HG03520 (cell line): ENCODE data around the gene NIPAL3.
"Not testable (repeated sequence)": the region's sequence is repeated elsewhere in the genome, so short reads cannot be mapped to it uniquely, and the experiment has no call there.

Source experiments
- ATAC-seq: cut with Tn5 transposase; IDR thresholded peaks from one replicate; pipeline ENCODE4 v1.9.1; 2021; ENCODE audit warnings: mild to moderate bottlenecking, moderate library complexity; ENCODE audit not compliant: unreplicated experiment

NIPAL3 gene

DNA sequence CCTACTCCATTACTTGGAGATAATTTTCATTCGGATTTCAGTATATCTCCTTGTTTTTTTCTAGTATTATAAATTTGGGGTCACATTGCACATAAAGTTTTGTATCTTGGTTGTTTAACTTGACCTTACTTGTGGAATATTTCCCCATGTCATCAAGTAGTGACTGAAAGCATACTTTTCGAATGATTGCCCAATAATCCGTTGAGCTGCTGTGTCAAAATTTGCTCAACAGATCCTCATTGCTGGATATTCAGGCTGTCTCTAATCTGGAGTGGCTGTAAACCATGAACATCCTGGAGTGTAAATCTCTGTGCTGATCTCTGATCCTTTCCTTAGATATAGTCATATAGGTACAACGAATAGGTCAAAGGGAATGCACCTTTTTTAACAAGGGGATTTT is 4.9 kb downstream of the NIPAL3 start:
- ATAC-seq, result no peak

DNA sequence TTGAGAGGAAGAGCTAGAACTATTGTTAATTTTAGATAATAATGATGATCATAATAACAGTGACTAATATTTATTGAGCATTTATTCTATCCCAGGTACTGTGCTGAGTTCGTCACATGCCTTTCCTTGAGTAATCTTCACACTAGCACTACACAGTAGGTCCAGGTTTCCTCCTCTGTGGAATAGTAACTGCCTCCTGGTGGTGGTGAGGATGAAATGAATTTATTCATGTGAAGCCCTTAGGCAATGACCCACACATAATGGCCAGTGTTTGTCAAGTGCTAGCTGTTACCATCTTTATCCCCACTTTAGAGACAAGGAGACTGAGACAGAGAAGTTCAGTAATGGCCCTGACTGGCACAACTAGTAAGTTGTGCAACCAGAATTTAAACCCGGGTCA is 5.9 kb downstream of the NIPAL3 start:
- ATAC-seq, result no peak

DNA sequence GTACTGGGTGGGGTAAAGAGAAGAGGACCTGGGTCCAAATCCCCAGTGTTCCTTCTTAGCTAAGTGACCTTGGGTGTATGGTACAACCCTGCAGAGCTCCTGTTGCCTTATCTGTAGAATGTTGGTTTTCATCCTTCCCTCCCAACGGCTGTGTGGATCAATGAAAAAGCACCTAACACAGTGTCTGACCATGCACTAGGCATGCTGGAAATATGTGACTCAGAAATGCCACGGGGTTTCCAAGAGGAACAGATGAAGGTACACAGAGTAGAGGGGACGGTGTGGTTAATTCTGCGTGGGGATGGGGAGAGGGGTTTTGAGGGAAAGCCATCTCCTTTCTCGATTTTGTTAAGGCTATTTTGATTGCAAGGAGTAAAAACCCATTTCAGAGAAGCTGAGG is 8.6 kb downstream of the NIPAL3 start:
- no peak for ATAC-seq

- ATAC-seq, result no peak
Observed at GRCh38 chr1:24424990-24425389, 9.4 kb downstream of the NIPAL3 start.

DNA sequence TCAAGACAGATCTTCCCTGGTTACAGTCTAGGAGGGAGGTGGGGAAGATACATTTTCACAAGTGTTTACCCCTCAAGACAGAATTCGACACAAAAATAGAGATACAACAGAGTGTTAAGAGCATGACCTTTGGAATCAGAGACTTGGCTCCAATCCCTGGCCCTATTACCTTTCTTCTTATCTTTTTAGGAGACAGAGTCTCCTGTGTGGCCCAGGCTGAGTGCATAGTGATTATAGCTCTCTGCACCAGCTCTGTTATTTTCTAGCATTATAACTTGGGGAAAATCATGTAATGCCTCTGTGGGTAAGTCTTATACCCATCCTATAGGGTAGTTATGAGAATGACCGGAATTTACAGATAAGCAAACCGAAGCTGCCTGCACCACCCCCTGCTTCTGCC is 9.8 kb downstream of the NIPAL3 start:
- ATAC-seq, result no peak

DNA sequence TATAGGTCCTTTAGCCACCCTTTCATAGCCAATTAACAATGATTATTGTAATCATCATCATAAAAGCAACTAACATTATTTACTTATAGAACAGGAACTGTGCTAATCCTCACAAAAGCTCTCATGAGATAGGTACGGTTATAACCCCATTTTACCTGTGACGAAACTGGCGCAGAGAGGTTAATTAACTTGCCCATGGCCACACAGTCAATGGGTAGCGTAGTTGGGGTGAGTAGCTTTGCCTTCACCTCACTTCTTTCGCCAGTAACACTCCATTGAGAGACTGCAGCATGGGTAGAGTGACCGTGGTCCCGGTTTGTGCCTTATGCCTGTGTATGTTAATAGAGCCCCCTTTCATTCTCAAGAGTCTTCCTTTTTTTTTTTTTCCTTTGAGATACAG is 10.3 kb downstream of the NIPAL3 start:
- ATAC-seq, result no peak

DNA sequence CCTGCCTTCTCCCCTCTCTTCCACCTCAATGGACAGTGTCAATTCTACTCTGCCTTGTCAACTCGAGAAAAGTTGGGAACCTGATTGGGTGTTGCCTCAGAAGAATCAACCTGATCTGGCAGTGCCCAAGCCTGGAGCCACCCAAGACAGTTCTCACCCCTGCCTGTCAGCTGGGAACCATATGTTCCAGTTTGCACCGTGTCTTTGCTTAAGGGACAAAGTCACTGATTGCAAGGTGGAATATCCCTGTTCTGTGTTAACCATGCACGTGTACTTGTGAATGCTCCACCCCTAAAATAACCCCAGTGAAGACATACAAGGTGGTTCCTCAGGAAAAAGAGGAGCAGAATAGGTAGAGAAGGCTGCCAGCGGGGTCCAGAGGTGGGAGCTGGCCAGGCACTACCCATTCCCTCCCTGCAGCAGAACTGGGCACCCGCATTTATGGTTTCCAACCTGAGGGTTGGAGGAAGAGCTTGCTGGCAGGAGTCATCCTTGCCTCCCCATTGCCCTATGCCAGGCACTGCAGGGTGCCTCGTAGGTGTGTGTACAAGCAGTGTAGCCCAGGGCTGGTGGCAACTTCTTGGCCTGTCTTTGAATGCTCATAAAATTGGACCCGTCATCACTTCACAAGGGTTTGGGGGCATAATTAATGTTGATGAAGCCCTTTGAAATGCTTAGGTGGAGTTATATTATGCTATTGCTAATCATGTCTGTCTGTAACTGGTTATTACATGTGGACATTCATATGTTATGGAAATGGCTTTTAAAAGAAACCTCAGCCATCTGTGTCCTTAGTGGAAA is 11.3 kb downstream of the NIPAL3 start:
- no peak for ATAC-seq

DNA sequence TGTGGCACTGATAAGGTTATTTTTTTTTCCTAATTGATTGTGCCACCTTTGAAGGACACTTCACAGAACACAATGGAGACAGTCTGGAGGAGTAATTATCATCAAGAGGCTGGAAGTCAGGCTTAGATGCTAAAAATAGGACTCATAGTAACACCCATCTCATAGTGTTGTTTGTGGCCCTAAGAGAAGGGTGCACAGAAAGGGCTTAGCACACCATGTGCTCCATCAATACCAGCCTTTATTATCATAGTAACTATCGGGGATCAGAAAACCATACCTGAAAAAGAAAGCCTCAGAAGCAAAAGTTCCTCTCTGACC is 11.9 kb downstream of the NIPAL3 start:
- no peak for ATAC-seq

DNA sequence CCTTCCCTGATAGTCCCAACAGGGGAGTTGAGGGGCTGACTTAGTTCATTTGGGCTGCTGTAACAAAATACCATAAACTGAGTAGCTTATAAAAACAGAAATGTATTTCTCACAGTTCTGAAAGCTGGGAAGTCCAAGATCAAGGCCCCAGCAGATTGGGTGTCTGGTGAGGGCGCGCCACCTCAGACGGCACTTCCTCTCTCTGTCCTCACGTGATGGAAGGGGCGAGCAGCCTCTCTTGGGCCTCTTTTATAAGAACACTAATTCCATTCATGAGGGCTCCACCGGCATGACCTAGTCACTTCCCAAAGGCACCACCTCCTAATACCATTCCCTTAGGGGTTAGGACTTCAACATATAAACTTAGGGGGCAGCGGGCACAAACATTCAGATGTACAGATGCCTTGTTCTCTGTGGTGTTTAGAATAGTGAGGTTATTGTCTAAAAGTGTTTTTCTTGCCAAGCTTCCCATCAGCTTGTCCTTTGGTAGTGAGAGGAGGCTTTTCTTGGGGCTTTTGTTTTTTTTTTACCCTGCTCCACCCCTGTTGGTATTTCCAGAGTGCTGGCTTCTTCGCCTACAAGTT is 20.3 kb downstream of the NIPAL3 start:
- no peak for ATAC-seq

DNA sequence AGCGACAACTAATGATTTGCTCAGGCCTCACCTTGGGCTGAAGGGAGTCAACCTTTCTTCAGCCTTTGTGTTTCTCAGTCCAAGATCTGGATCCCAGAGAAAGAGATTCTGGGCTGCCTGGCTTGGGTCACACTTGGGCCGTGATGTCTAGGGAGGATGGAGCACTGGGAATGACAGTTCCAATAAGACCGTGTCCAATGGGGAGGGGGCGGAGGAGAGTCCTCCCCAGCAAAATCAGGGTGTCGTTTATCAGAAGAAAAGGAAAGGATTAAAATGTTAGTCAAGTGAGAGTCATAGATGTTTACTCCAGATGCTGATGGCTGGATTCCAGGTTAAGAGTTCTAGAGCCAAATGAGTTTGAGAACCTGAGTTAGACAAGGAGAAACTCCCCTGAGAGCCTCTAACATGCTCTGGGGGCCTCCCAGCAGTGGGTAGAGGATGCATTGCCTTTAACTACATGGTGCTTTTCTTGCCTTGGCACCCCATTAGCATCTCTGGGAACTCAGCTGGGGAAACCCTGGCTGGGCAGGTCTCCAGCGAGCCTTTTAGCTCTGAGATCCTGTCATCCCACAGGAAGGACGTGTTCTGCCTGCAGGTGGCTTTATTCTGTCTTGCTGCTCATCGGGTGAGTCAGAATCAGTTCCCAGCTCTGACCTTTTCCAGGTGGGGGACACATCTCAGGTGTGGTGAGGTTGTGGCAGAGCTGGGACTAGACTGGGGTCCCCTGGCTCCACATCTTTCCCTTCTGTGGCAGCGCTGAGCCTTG is 22.2 kb downstream of the NIPAL3 start:
- no peak for ATAC-seq

DNA sequence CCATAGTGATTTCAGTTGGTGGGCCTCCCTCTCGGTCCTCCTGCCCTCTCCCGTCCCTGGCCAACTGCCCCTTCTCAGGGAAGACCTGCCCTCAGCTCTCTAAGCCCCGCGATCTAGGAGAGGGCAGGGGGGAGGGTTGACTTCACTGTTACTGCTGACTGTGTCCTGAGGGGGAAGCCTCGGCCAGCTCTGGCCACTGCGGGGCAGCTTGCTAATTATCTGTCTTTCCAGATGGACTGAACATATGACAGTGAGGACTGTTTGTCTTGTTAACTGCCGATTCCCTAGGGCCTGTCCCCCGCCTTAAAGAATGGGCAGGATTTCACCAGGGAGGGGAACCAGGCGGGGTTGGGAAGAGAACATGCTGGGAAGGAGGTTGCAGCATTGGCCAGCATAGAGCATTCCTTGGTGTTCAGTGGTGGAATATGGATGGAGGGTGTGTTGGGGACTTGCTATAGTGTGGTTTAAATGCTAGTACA is 22.9 kb downstream of the NIPAL3 start:
- ATAC-seq, result no peak

- no peak for ATAC-seq
Observed at GRCh38 chr1:24440436-24440835, 24.8 kb downstream of the NIPAL3 start.

GRCh38 chr1:24441480-24441879 is 25.9 kb downstream of the NIPAL3 start:
- ATAC-seq, result no peak

GRCh38 chr1:24441996-24442668 is 26.5 kb downstream of the NIPAL3 start:
- no peak for ATAC-seq

GRCh38 chr1:24442764-24443163 is 27.2 kb downstream of the NIPAL3 start:
- no peak for ATAC-seq

GRCh38 chr1:24443241-24443656 is 27.6 kb downstream of the NIPAL3 start:
- no peak for ATAC-seq

DNA sequence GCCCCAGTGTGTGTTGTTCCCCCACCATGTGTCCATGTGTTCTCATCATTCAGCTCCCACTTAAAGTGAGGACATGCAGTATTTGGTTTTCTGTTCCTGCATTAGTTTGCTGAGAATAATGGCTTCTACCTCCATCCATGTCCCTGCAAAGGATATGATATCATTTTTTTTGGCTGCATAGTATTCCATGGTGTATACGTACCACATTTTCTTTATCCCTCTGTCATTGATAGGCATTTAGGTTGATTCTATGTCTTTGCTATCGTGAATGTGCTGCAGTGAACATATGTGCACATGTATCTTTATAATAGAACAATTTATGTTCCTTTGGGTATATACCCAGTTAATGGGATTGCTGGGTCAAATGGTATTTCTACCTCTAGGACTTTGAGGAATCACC is 30.8 kb downstream of the NIPAL3 start:
- ATAC-seq, result not testable (repeated sequence)

- no peak for ATAC-seq
Observed at GRCh38 chr1:24450316-24450715, 34.7 kb downstream of the NIPAL3 start.

DNA sequence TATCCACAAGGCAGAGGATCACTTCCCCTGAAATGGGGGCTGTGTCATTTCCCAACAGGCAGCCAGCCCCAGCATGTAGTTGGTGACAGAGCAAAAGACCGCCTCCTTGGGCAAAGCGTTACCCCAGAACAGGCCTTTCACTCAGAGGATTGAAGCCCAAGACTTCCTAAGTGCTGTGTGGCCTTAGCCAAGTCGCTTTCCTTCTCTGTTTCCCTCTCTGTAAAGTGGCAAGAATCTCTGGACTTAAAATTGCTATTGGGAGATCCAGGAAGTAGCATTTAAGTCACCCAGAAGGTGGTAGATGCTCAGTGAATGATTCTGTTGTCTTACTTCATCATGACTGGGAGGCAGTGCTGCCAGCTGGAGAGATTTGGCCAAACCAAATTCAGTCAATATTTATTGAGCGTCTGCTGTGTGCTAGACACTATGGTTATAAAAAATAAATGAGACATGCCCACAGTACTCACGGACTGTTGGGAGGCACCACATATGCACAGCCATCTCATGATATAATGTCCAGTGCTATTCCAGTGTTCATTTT is 35.3 kb downstream of the NIPAL3 start:
- ATAC-seq, result no peak

GRCh38 chr1:24451746-24452145 is 36.1 kb downstream of the NIPAL3 start:
- no peak for ATAC-seq

DNA sequence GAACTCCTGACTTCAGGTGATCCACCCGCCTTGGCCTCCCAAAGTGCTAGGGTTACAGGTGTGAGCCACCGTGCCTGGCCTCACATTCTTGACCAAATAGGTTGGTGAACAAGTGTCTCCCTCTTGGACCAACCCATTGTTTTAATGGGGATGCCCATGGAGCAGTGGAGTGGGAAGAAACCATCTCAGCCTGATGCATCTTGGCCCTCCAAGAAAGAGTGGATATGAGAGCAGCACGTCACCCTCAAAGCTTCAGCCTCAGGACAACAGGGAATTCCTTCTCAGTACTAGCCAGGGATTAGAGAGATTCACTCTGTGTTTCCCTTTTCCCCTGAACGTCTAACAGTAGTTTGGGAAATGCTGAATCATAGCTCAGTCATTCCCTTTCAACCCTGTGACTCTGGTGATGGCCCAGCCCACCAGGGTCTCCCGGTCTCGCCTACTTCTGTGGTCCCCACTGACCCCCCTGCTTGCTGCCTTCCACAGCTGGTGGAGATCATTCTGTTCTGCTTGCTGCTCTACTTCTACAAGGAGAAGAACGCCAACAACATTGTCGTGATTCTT is 37.4 kb downstream of the NIPAL3 start:
- no peak for ATAC-seq
